Measurements from ENCODE around the gene PIM2. TPM values are rescaled to one million over a fixed set of nuclear protein-coding genes. Genes with fewer than 3 reads are reported as not detected.
"Not testable (repeated sequence)": the region's sequence is repeated elsewhere in the genome, so short reads cannot be mapped to it uniquely, and the experiment has no call there.

Gene PIM2
- total RNA-seq, 4 donors from 2014 or later, result 9.6 to 14.0 (median 11.5) TPM

DNA sequence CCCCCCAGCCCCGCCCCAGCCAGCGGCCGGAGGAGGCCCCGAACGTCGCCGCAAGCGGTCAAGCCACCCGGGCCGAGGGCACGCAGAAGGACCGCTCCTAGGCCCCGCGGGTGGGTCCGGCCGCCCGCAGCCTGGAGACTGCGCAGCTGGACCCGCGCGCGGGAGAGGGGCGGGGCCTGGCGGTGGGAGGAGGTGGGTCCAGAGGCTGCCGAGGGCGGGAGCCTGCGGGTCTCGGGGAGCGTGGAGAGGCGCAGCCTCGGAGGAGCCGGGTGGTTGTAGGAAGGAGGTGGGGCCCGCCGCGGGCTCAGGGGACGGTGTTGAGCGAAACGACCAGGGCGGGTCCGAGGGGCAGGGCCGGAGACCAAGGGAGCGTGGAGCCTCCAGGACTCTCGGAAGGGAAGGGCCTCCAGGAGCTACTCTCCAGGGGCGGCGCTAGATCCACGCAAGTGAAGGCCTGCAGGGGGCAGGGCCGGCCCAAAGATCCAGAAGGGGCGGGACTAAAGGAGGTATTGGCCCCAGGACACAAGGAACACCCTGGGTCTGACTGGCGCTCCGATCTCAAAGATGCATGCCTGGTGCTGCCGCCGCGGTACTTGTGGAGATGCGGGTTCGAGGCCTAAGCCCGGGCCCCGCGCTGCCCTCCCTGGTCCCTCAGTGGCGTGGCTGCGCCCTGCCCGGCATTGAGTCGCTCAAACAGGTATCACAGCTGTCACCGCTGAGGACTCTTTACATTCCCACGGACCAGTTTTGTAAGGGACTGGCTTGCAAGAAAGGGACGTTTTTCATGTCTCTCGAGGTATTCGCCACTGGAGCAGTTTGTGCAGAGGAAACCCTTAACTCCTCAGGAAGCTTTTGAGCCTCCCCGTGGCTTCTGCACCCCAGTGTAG is 27.2 kb downstream of the PIM2 start:
- DNase-seq (ENCODE audit: low spot score) (peak; percentile 37), ATAC-seq (ENCODE audit: low FRiP score) (peak; percentile 98)
- TF ChIP-seq, protein P1, sequence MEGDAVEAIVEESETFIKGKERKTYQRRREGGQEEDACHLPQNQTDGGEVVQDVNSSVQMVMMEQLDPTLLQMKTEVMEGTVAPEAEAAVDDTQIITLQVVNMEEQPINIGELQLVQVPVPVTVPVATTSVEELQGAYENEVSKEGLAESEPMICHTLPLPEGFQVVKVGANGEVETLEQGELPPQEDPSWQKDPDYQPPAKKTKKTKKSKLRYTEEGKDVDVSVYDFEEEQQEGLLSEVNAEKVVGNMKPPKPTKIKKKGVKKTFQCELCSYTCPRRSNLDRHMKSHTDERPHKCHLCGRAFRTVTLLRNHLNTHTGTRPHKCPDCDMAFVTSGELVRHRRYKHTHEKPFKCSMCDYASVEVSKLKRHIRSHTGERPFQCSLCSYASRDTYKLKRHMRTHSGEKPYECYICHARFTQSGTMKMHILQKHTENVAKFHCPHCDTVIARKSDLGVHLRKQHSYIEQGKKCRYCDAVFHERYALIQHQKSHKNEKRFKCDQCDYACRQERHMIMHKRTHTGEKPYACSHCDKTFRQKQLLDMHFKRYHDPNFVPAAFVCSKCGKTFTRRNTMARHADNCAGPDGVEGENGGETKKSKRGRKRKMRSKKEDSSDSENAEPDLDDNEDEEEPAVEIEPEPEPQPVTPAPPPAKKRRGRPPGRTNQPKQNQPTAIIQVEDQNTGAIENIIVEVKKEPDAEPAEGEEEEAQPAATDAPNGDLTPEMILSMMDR (IDR thresholded peaks at IDR 0.05), result no peak

DNA sequence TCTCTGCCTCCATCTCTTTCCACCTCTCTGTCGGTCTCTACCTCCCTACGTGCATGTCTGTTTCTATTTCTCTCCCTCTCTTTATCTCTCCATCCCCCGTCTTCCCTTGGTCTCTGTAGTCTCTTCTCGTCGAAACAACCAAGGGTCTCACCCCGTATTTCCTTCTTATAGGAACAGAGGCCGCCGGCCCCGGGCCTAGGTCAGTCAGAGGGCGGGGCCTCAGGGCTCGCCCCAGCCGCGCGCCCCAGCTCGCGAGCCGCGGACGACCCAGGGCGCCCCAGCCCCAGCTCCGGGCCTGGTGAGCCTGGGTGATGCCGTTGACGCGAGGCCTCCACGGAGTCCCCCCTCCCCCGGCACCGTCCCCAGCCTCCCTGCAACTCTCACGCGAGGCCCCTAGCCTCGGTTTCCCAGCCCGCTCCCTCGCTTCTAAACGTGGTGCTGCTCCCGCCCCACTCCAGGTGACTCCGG is 27.9 kb downstream of the PIM2 start:
- DNase-seq (ENCODE audit: low spot score) (no peak), ATAC-seq (ENCODE audit: low FRiP score) (peak; percentile 39)
- TF ChIP-seq, protein P1 (IDR thresholded peaks at IDR 0.05), result no peak

DNA sequence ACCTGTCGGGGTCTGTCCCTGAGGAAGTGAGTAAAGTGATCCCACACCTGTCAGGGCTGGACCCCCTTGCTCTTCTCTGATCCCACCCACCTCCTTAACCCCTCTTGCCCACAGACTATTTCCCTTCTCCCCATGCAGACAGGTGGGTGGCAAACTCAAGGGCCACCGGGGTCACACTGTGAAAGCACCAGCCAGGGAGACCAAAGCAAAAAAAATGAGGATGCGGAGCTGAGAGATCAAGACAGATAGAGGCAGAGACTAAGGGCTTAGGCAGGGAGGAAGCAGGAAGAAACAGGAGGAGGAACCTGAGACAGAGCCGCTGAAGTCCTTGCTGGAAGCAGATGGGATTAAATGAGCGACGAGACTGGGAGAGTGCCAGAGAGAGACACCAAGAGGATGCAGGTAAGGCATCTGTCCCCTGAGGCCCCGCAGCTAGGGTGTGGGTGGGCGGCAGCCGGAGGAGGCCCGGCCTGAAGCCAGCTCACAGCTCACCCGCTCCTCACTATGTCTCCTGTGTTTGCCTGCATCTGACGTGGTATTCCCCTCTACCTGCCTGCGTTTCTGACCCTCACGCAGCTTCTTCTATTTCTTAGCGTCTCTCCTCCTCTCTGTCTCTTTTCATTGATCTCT is 28.4 kb downstream of the PIM2 start:
- no peak for DNase-seq (ENCODE audit: low spot score)
- no peak for ATAC-seq (ENCODE audit: low FRiP score)
- TF ChIP-seq, protein P1 (IDR thresholded peaks at IDR 0.05), result no peak

DNA sequence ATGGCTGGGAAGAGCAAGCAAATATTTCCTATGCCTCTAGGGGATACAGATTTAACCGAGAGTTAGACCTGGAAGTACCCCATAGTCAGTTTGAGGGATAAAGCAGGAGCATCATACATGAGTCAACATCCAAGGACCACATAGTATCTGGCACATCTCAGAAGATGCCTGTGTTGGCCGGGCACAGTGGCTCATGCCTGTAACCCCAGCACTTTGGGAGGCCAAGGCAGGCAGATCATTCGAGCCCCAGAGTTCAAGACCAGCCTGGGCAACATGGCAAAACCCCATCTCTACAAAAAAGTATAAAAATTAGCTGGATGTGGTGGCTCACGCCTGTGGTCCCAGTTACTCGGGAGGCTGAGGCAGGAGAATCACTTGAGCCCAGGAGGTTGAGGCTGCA is 32.2 kb downstream of the PIM2 start:
- DNase-seq (ENCODE audit: low spot score); ATAC-seq (ENCODE audit: low FRiP score): not testable (repeated sequence)

DNA sequence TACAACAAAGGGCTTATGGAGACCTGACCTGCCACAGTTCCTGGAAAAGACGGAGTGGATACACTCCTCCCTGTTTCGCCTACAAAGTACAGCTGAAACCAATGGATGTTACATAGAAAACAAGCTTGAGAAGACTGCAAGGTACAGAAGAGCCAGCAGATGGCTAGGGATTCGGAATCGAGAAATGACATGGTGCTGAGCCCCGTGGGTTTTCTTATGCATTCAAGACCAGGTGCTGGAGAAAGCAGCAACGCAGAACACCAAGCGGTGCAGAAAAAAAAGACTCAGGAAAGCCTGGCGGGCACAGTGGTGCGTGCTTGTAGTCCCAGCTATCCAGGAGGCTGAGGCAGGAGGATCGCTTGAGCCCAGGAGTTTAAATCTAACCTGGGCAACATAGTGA is 35.1 kb downstream of the PIM2 start:
- TF ChIP-seq, protein P1 (IDR thresholded peaks at IDR 0.05), result no peak
- ATAC-seq (ENCODE audit: low FRiP score) (no peak), DNase-seq (ENCODE audit: low spot score) (no peak)

DNA sequence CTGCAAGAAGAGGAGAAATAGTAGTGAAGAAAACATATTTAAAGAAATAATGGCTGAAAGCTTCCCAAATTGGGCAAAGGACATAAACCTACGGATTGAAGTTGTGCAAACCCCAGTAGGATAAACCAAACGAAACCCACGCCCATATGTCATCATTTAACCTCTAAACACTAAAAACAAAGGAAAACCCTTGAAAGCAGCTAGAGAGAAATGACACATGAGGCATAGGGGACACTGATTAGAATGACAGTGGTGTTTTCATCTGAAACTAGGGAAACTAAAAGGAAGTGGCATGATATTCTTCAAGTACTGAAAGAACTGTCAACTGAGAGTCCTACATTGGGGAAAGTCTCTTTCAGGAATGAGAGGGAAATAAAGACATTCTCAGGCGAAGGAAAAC is 41.9 kb downstream of the PIM2 start:
- DNase-seq (ENCODE audit: low spot score); ATAC-seq (ENCODE audit: low FRiP score): not testable (repeated sequence)

DNA sequence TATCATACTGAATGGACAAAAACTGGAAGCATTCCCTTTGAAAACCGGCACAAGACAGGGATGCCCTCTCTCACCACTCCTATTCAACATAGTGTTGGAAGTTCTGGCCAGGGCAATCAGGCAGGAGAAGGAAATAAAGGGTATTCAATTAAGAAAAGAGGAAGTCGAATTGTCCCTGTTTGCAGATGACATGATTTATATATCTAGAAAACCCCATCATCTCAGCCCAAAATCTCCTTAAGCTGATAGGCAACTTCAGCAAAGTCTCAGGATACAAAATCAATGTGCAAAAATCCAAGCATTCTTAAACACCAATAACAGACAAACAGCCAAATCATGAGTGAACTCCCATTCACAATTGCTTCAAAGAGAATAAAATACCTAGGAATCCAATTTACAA is 46.8 kb downstream of the PIM2 start:
- ATAC-seq (ENCODE audit: low FRiP score); DNase-seq (ENCODE audit: low spot score): not testable (repeated sequence)

DNA sequence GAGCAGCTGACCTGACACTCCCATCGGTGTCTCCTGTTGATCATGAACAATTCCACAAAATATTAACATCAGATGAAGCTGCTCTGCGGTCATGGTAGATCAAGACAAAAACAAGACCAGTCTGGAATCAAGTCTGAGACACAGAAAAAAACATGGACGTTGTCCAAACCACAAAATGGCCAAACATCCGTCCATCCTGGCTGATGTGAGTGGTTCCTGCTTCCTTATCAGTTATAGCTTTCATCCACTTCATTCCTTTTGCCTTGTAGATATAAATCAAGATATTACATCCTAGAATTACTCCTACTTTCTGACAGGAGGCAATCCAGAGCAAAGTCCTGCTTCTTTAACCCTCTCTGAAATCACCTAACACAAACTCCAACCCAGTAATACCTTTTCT is 54.6 kb downstream of the PIM2 start:
- DNase-seq (ENCODE audit: low spot score), result no peak
- TF ChIP-seq, protein P1 (IDR thresholded peaks at IDR 0.05), result no peak
- no peak for ATAC-seq (ENCODE audit: low FRiP score)

Small RNA genes within 50 kb of the gene (small RNA-seq; reads per million reads assigned to genes)
- not detected for gene RNU6-722P

Other genes with a start within 250 kb of the PIM2 start
- gene WAS, start 235.2 kb downstream of the PIM2 start, total RNA-seq, result 10 to 100 TPM in 3 of 4 donors, 1 to 10 TPM in 1; 9.0 to 26.0 (median 21.0) TPM
- 1 to 10 TPM; 4.2 to 8.1 (median 5.5) TPM for gene SUV39H1, start 222.3 kb downstream of the PIM2 start, total RNA-seq
- not detected for gene GLOD5, start 157.3 kb downstream of the PIM2 start, total RNA-seq
- not detected for gene GATA1, start 132.4 kb downstream of the PIM2 start, total RNA-seq
- 10 to 100 TPM; 36.5 to 63.2 (median 54.5) TPM for gene HDAC6, start 117.0 kb downstream of the PIM2 start, total RNA-seq
- gene ERAS, start 92.5 kb downstream of the PIM2 start, total RNA-seq, result not detected
- 1 to 10 TPM in 2 of 4 donors, under 1 TPM in 1, not detected in 1; 0.93 to 2.3 (median 1.4) TPM for gene PCSK1N, start 83.4 kb downstream of the PIM2 start, total RNA-seq
- 10 to 100 TPM; 13.7 to 34.1 (median 29.4) TPM for gene TIMM17B, start 21.3 kb downstream of the PIM2 start, total RNA-seq
- gene PQBP1, start 21.1 kb downstream of the PIM2 start, total RNA-seq, result 10 to 100 TPM; 36.6 to 59.7 (median 55.2) TPM
- 10 to 100 TPM; 10.2 to 22.0 (median 17.2) TPM for gene SLC35A2, start 7.4 kb downstream of the PIM2 start, total RNA-seq
- 10 to 100 TPM; 32.7 to 43.0 (median 38.3) TPM for gene OTUD5, start 38.6 kb upstream of the PIM2 start, total RNA-seq
- 10 to 100 TPM in 1 of 4 donors, 1 to 10 TPM in 3; 1.9 to 11.3 (median 3.7) TPM for gene KCND1, start 52.8 kb upstream of the PIM2 start, total RNA-seq
- gene GRIPAP1, start 83.2 kb upstream of the PIM2 start, total RNA-seq, result 10 to 100 TPM; 25.1 to 44.5 (median 32.2) TPM
- 100 to 1,000 TPM in 3 of 4 donors, 10 to 100 TPM in 1; 89.8 to 124 (median 116) TPM for gene TFE3, start 124.3 kb upstream of the PIM2 start, total RNA-seq
- 1 to 10 TPM; 1.1 to 3.2 (median 2.5) TPM for gene CCDC120, start 140.0 kb upstream of the PIM2 start, total RNA-seq
- 10 to 100 TPM in 3 of 4 donors, 1 to 10 TPM in 1; 7.8 to 17.3 (median 12.3) TPM for gene PRAF2, start 155.0 kb upstream of the PIM2 start, total RNA-seq
- gene WDR45, start 160.9 kb upstream of the PIM2 start, total RNA-seq, result 100 to 1,000 TPM in 3 of 4 donors, 10 to 100 TPM in 1; 90.8 to 131 (median 116) TPM
- gene GPKOW, start 204.7 kb upstream of the PIM2 start, total RNA-seq, result 10 to 100 TPM; 16.0 to 30.9 (median 19.6) TPM
- gene MAGIX, start 243.7 kb upstream of the PIM2 start, total RNA-seq, result 1 to 10 TPM; 1.1 to 7.3 (median 3.3) TPM

Data from omental fat pad (tissue), 4 donors.